GM13976 (cell line): ENCODE data around the gene CCR4.

ENCODE experiments used
- DNase-seq: peaks from one replicate; pipeline ENCODE4 v3.0.0; 2012; ENCODE audit warnings: low spot score
- CTCF ChIP-seq: IDR thresholded peaks from 2 replicates; pipeline ENCODE4 v1.5.1; 2012; ENCODE audit warnings: borderline replicate concordance, mild to moderate bottlenecking; ENCODE audit not compliant: insufficient read depth; ENCODE audit errors: extremely low read depth, missing control alignments, control extremely low read depth
- in situ Hi-C: fragments of 300-500 bp; cut with MboI; formaldehyde crosslinking; loops from one replicate; pipeline ENCODE4 v1.12.0; 2022; ENCODE audit warnings: low sequenced_read_pairs, mixed read lengths, inconsistent platforms; ENCODE audit not compliant: unreplicated experiment

Gene CCR4

GRCh38 chr3:32989171-32989570, 37.7 kb downstream of the CCR4 start:
- no peak for TF ChIP-seq CTCF
- in situ Hi-C loops: no loop called here
- DNase-seq: no peak

- TF ChIP-seq CTCF: no peak
- in situ Hi-C loops: no loop called here
- no peak for DNase-seq
Observed at GRCh38 chr3:32990116-32990515, 38.7 kb downstream of the CCR4 start.

- DNase-seq: no peak
- TF ChIP-seq CTCF: no peak
- in situ Hi-C loops: no loop called here
Observed at GRCh38 chr3:32991781-32992180, 40.3 kb downstream of the CCR4 start.

GRCh38 chr3:32992310-32992686, 40.9 kb downstream of the CCR4 start:
- no peak for TF ChIP-seq CTCF
- DNase-seq: no peak
- in situ Hi-C loops: no loop called here

- no peak for DNase-seq
- in situ Hi-C loops: no loop called here
- no peak for TF ChIP-seq CTCF
Observed at GRCh38 chr3:32994045-32994444, 42.6 kb downstream of the CCR4 start.

GRCh38 chr3:32995098-32995497, 43.7 kb downstream of the CCR4 start:
- DNase-seq: no peak
- in situ Hi-C loops: no loop called here
- TF ChIP-seq CTCF: no peak
